GM19193 (cell line): ENCODE results near the gene TRPV5.

Source experiments
- POLR2A ChIP-seq: IDR thresholded peaks from 4 replicates; pipeline ENCODE4 v1.6.1; 2011; ENCODE audit not compliant: insufficient read depth, insufficient read length; ENCODE audit errors: extremely low read depth

Gene TRPV5

DNA sequence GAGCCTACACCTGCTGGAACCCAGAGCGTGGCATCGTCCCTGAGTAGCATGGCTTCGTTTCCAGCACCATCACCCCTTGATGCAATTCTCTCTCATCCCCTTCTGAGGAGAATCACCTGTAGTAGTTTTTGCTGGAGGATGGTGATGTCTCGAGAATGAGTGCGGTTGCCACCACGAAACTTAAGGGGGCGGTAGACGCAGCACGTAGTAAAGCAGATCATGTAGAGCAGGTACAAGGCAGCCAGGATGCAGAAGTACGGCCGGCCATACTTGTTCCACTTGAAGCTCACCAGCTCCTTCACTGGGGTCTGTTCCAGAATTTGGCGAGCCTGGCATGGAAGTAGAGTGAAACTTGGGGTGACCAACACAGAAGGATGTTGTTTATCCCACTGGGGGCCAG is 8.1 kb downstream of the TRPV5 start:
- TF ChIP-seq POLR2A, result no peak

DNA sequence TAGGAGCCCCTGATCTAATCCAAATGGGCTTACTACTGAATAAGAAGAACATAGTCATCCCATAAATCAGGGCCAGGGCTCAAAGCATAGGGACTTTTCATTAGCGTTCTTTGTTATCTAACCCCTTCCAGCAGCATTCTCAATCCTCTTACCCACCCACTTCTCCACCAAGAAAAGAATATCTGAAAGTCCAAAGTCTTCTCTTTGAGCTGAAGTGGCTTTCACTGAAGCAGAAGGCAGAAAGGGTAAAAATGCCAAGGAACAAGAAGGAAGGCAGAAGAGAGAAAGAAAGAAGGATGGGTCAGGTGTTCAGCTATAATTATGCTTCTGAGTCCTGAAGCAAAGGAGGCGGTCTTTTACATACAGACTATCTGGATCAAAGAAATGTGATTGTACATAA is 10.2 kb downstream of the TRPV5 start:
- no peak for TF ChIP-seq POLR2A

DNA sequence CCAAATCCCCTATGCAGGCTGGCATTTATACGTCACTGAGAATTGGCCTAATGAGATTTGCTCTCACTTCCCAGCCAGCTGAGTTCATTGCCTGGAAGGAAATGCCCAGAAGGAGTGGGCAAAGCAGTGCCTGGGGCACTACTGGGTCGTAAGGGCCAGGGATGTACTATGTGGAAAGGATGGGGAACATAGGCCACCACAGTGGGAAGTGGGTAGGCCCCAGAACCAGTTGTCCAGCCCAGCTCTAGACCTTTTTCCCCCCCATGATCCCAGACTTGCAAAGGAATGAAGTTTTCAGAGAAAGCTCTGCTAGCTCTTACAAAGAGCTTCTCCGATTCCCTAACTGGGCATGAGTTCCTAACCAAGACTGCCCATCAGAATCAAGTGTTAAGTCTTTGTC is 13.9 kb downstream of the TRPV5 start:
- no peak for TF ChIP-seq POLR2A

DNA sequence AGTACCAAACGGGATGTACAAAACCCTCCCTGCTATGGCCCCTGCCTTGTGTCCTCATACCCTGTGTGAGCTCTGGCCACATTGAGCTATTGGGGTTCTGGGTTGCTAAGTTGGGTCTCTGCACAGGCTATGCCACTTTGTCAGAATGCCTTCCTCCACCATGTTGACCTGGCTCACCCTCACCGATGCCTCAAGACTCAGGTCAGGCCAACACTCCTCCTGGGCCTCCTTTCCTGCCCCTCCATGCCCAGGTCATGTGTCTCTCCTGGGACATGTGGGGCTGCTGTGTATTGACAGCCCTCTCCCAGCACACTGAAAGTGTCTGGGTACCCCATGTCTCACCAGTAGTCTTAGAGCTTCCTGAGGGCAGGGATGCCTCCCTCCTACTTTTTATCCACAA is 14.6 kb downstream of the TRPV5 start:
- no peak for TF ChIP-seq POLR2A

DNA sequence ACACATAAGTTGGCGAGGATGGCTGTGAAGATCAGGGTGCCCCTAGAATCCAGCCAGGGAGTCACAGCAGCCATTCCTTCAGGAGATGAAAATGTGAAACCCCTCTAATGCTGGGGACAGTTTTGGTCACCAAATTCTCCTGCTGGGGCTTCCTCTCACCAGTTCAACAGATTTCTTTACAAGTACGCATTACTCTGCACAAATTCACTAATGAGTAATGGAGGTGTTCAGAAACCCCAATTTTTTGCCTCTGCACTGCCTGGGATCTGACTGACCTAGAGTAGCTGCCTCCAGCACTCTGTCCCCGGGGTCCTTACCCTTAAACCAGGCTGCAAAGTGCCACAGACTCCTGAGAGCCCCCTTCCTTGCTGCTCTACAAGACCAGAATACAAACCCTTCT is 16.1 kb downstream of the TRPV5 start:
- TF ChIP-seq POLR2A, result no peak

DNA sequence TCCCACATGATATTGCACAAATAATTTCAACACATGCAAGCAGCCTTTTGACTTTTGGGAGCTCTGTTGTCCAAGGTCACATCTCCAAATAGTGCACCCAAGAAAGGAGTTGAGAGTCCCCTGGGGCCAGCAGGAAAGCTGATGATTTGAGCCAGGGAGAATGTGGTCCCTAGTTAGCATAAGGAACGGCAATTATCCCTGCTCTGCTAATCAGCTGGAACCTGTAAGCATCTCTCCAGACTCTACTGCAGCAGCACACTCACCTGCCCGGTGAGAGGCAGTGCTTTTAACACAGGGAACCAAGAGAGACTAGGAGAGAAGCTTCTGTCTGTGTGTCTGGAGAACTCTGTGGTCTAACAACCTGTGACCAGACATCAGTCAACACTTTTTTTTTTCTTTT is 17.0 kb downstream of the TRPV5 start:
- no peak for TF ChIP-seq POLR2A

DNA sequence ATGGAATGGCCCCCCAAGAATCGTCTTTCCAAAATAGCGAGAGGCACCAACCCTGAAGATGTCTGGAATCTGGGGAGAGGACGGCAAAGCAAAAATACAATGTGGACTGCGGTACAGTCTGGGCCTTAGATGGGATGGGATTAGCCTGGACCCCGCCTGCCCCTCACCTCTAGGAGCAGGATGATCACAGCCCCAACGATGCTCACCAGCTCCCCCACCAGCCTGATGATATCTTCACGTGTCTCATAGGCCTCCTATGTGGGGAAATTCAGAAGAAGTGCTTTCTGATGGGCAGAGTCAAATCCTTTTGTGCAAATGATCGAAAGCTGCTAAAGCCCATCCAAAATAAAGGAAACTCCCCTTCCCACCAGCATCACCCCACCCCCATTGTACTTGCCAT is 18.2 kb downstream of the TRPV5 start:
- TF ChIP-seq POLR2A, result no peak

DNA sequence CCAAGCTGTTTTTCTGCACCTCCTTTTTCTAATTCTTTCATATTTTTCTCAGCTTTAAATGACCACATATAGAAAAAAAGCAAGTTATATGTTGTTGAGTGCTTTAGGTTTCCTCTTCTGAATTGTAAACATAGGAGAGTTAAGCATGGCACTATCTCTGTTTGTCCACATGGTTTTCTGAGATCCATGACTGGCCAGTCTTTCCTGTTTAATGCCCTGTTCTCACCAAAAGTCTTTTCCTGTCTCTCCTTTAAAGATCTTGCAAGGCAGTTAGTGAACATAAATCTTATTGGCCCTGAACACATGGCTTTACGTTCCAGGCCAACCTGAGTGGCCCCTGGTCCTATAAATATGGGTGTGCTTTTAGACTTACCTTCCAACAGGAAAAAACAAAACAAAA is 19.4 kb downstream of the TRPV5 start:
- no peak for TF ChIP-seq POLR2A

DNA sequence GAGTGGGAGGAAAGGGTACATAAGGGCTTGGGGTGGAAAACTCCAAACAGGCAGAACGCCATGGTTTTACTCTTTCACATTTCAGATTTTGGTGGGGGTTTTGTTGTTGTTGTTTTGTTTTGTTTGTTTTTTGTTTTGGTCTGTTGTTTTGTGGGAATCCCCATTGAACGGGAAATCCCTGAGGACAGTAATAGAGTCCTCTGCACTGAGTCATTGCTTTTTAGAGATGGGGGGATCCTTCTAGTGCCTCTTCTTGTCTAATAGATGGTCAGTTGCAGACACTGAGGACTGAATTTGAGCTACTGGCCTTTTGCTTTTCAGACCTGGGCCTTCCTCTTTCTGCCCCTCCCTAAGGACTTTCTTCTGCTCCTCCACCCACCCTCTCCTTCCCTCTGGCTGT is 20.0 kb downstream of the TRPV5 start:
- TF ChIP-seq POLR2A, result no peak

DNA sequence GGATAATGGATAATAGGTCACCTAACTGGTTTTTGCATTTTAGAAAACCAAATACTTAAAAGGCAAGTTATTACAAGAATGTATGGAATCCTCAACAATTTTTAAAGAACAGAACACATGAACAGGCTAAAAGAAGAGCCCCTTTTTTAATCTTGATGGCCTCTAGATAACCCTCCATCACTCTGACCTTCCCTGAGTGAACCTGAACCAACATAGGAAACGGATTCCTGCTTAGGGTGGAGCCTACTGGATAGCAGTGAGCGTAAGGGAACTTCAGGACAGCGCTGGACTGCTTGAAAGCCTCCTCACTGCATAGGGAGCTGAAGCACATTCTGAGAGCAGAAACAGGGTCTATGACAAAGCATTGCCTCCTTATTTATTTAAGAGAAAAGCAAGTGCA is 20.5 kb downstream of the TRPV5 start:
- TF ChIP-seq POLR2A, result no peak

DNA sequence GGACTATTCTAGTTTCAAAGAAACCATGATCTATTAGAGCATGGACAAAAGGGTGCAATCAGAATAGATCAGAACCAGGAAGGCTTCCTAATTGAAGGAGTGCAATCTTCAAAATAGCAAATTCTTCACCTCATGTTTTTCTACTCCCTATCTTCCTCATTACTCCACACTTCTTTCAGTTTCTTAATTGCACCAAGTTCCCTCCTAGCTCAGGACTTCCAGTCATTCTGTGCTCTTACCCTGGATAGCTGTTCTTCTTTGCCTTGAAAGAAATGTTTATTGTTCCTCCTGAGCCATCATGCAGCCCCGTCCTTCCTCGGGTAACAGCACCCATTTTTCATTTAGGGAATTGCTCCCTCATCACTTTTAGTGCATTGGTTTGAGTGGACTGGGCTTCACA is 23.1 kb downstream of the TRPV5 start:
- TF ChIP-seq POLR2A, result no peak

DNA sequence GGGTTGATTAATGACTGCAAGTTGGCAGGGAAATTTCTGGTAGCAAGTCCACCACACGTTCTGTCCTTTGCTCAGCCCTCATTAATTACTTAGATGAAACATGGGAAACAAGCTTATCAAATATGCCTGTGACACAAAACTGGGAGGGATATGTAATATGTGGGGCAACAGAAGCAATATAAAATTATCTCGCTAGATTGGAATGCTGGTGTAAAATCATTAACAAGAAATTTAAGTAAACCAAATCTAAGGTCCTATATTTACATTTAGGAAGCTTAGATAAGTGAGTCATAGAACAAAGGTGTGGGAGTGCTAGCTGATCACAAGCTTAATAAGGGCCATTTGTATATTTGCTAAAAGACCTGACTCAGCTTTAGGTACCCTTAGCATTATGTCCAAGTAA is 23.5 kb downstream of the TRPV5 start:
- TF ChIP-seq POLR2A, result no peak

DNA sequence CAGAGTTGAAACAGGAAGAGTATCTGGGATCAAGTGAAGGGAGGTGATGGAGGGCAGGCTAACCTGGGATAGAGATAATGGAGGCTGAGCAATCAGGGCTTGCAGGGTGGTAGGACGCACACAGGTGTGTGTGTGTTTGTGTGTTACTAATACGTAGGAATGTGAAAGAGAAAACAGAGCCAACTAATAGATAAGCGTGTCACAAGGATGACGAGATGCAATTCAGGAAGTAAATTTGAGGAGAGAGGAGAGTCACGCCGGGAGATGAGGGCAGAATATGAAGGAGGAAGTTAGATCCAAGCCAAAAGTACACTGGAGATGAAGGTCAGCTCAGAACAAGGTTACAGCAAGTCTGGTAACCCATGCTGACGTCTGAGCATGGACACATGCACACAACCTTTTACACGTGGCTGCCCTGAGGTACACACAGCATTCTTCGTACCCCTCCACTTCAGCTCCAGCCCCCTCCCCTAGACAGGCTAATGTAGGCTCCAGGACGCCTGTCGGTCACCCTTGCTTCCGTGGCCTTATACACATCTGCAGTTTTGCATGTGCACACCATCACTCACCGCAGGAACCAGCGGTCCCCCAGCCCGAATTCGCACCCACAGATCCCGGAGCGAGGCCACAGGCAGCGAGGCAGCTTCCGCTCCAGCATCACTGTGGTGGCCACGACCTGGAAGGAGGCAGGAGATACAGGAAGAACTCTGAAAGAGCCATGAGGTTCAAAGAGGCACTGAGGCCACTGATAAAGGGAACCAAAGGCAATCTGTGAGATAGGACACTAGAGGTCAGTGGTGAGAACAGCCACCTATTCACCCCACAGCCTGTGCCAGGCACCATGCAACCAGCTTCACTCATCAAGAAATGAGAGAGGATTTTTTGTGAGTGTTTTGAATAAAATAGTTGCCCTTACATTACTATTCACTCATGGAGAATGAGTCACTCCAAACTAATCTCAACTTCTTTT is 24.3 kb downstream of the TRPV5 start:
- TF ChIP-seq POLR2A, result no peak

DNA sequence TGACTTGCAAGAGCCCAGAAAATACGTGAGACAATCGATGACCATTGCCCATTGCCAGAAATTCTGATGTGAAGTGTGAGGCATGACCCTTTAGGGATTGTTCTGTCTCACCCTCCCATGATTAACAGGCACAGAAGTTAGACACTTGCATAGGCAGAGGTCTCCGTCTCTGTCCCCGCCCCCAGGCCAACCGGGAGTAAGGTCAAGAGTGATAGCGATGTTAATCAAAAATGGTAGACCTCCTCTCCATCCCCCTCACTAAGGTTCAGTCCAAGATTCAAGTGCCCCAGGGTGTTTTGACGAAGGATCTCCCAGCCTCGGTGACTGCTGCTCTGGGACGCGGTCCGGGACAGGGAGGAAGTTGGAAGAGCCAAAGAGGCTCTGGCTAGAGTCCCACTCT is 25.3 kb downstream of the TRPV5 start:
- TF ChIP-seq POLR2A, result no peak

DNA sequence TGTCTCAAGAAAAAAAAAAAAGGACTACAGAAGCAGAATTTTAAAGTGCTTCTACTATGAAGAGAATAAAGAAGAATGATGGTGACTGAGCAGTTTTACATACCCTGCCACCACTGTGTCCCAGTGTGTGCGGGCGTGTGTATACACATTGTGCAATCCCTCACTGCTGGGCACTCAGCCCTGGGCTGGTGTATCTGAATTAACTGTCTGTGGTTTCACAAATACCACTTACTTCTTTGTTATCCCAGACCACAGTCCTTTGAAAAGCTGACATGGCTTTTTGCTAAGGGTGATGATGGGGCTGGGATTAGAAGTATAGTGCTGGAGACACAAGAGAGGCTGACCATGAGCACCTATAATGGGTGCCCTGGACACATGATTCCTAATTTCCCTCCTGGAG is 26.9 kb downstream of the TRPV5 start:
- no peak for TF ChIP-seq POLR2A

DNA sequence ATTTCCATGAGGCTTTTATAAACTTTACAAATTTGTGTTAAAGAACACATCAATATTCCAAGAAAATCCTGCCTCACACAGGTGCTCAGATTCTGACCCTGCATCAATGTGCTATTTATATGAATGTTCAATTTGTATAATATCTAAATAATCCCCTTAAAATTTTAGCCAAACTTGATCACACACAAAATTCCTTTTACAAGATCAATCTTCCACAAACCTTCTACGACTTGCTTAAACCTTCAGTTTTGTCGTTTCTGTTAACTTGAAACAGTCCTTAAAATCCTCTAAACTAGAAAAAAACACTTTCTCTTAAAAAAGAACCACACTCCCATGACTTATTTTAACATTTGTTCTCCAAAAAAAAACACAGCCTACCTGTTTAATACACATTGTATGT is 27.8 kb downstream of the TRPV5 start:
- no peak for TF ChIP-seq POLR2A

DNA sequence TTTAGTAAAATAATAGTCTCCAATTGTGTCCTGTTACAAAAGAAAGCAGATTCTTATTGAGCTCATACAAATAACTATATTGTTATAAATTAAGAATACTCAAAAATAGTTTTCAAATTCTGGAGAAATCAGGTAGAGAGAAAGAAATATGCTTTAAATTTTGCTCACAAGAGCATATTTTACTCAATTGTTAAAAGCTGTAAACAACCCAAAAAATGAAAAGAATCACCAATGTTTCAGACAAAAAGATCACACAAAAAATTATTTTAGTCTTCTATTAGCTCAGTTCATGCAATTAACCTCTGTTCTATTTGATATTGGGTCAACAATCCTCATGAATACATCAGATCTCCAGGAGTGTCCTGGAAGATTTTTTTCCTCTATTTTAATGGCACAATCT is 29.4 kb downstream of the TRPV5 start:
- no peak for TF ChIP-seq POLR2A

DNA sequence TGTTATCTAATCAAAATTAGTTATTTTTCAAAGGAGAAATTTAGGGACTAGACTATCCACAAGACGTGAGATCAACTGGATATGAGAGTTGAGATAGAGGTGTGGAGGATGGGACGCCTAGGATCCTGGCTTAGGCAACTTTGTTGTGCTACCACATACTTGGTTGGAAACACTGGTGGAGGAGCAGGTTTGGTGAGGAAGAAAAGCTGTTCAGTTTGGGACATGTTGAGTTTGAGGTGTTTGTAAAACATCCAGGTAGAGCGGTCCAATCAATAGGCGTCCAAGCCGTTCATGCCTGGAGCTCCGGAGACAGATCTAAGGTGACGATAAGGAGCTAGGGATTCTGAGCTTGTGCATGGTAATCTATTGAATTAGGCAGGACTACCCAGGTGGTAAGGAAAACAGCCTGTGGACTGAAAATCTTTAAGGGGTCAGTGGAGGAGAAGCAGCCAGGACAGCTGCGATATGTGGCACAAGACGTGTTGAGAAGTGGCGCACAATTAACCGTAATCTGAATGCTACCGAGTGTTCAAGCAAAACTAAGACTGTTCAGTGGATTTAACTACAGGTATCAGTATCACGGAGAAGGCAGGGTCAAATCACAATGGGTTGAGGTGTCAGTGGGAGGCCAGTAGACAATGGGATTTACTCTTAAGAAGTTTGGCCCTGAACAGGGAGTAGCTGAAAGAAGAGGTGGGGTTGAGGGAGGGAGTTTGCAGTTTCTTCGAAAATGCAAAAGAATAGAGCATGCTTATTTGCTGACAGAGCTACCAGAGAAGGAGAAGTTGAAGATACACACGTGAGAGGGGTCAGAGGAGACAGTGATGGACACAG is 31.9 kb downstream of the TRPV5 start:
- TF ChIP-seq POLR2A, result no peak
